T-helper 1 cell treated with Interleukin-12 subunit alpha and Interleukin-12 subunit beta and Interleukin-4 antibody, amounts not matched to agents 30 ng/mL and 1 ng/mL, for 36 hours (primary cell): ENCODE data around the gene SSC4D. TPM values are rescaled to one million over a fixed set of nuclear protein-coding genes. Genes with fewer than 3 reads are reported as not detected.

Experiments
- intact Hi-C: fragments of 100-400 bp; cut with micrococcal nuclease; formaldehyde crosslinking; loops from one replicate; pipeline ENCODE4 v1.15.1; 2024
- total RNA-seq: library from RNA; stranded (reverse); gene quantifications from 2 replicates; pipeline ENCODE4 v1.2.3, GENCODE V29; 2022

SSC4D gene
- total RNA-seq, 1 donor from 2014 or later = 0.17 TPM

- intact Hi-C loops = loop anchor here (2.0 kb wide), 5 partner anchors 311 to 1441 kb away; partner anchors contain the start of genes CCDC146, PHTF2, POR and RHBDD2
Observed at GRCh38 chr7:76357475-76358010, 52.0 kb downstream of the SSC4D start.

- intact Hi-C loops = no loop called here
Observed at GRCh38 chr7:76356823-76357222, 52.7 kb downstream of the SSC4D start.

GRCh38 chr7:76356115-76356514, 53.4 kb downstream of the SSC4D start:
- intact Hi-C loops = no loop called here

GRCh38 chr7:76354981-76355730, 54.3 kb downstream of the SSC4D start:
- intact Hi-C loops = no loop called here

GRCh38 chr7:76354516-76354915, 55.0 kb downstream of the SSC4D start:
- intact Hi-C loops = no loop called here

- intact Hi-C loops = no loop called here
Observed at GRCh38 chr7:76353744-76354143, 55.8 kb downstream of the SSC4D start.

- intact Hi-C loops = no loop called here
Observed at GRCh38 chr7:76352193-76352592, 57.3 kb downstream of the SSC4D start.

- intact Hi-C loops = no loop called here
Observed at GRCh38 chr7:76351372-76351771, 58.1 kb downstream of the SSC4D start.

- intact Hi-C loops = no loop called here
Observed at GRCh38 chr7:76349313-76349885, 60.1 kb downstream of the SSC4D start.

GRCh38 chr7:76347710-76348109, 61.8 kb downstream of the SSC4D start:
- intact Hi-C loops = no loop called here

- intact Hi-C loops = no loop called here
Observed at GRCh38 chr7:76346778-76347177, 62.7 kb downstream of the SSC4D start.

- intact Hi-C loops = no loop called here
Observed at GRCh38 chr7:76346097-76346496, 63.4 kb downstream of the SSC4D start.

GRCh38 chr7:76343931-76344321, 65.6 kb downstream of the SSC4D start:
- intact Hi-C loops = no loop called here

GRCh38 chr7:76343294-76343930, 66.1 kb downstream of the SSC4D start:
- intact Hi-C loops = no loop called here

- intact Hi-C loops = no loop called here
Observed at GRCh38 chr7:76342222-76342621, 67.3 kb downstream of the SSC4D start.

GRCh38 chr7:76340617-76341131, 68.8 kb downstream of the SSC4D start:
- intact Hi-C loops = no loop called here

Other genes with a start within 250 kb of the SSC4D start
- 0.29 TPM in 1 of 2 replicates, not detected in the other for gene SRRM3, start 207.8 kb downstream of the SSC4D start, total RNA-seq
- 32.3 and 35.0 TPM in 2 replicates for gene HSPB1, start 107.0 kb downstream of the SSC4D start, total RNA-seq
- gene YWHAG, start 50.7 kb downstream of the SSC4D start, total RNA-seq = 102 and 104 TPM in 2 replicates
- 5.5 and 6.6 TPM in 2 replicates for gene ZP3, start 15.3 kb upstream of the SSC4D start, total RNA-seq
- gene DTX2, start 52.0 kb upstream of the SSC4D start, total RNA-seq = 36.7 and 40.0 TPM in 2 replicates
- gene UPK3B, start 100.9 kb upstream of the SSC4D start, total RNA-seq = 0.46 and 2.0 TPM in 2 replicates
- 0.05 and 0.27 TPM in 2 replicates for gene SPDYE16, start 133.6 kb upstream of the SSC4D start, total RNA-seq
- 7.7 and 9.6 TPM in 2 replicates for gene POMZP3, start 217.6 kb upstream of the SSC4D start, total RNA-seq